Progenitor cell of endocrine pancreas (in vitro differentiated cells): ENCODE measurements around the gene NKAIN2. TPM values are rescaled to one million over a fixed set of nuclear protein-coding genes. Genes with fewer than 3 reads are reported as not detected.

Experiments
- DNase-seq: peaks from one replicate; pipeline ENCODE4 v3.0.0; 2021; ENCODE audit warnings: low spot score; ENCODE audit not compliant: unreplicated experiment
- H3K27ac Mint-ChIP-seq: 2 replicates; pipeline ENCODE4 v1.8.0; 2021; ENCODE audit warnings: mild to moderate bottlenecking, moderate library complexity, mixed read lengths
- H3K27me3 Mint-ChIP-seq: 2 replicates; pipeline ENCODE4 v1.8.0; 2021; ENCODE audit warnings: mixed read lengths
- H3K36me3 Mint-ChIP-seq: 2 replicates; pipeline ENCODE4 v1.8.0; 2022; ENCODE audit warnings: mixed read lengths; ENCODE audit not compliant: insufficient read depth
- H3K4me1 Mint-ChIP-seq: 2 replicates; pipeline ENCODE4 v1.8.0; 2021; ENCODE audit warnings: low read depth, mixed read lengths
- H3K4me3 Mint-ChIP-seq: 2 replicates; pipeline ENCODE4 v1.8.0; 2021; ENCODE audit warnings: low read depth, mild to moderate bottlenecking, moderate library complexity, mixed read lengths
- H3K9me3 Mint-ChIP-seq: 2 replicates; pipeline ENCODE4 v1.8.0; 2021; ENCODE audit warnings: low read depth, mixed read lengths
- total RNA-seq: library from RNA; stranded (reverse); gene quantifications from 2 replicates; pipeline ENCODE4 v1.2.1, GENCODE V29; 2021
- TF ChIP-seq, protein P1 (sequence below): fragments of 200-600 bp; sonication (generic); IDR thresholded peaks from one replicate; pipeline ENCODE4 v1.5.0; 2021; ENCODE audit warnings: antibody characterized with exemption, mild to moderate bottlenecking; ENCODE audit not compliant: unreplicated experiment

NKAIN2 gene
- total RNA-seq, 1 donor from 2014 or later = 2.5 TPM

DNA sequence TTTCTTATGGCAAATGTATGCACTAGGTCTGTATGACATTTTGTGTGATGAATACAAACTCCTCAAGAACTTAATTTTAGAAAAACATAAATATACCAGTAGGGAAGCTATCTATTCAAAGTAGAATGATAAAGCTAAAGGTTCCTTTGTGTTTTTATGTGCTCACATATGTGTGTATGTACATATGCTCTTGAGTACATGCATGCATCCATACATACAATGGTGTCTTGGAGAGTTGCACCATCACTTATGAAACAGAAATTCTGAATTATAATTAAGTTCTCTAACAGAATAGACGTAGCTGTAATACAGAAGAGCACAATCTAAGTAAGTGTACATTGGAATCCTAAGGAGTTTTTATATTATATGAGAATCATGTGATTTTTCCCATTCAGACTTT, 2.3 kb downstream of the NKAIN2 start:
- TF ChIP-seq, protein P1, sequence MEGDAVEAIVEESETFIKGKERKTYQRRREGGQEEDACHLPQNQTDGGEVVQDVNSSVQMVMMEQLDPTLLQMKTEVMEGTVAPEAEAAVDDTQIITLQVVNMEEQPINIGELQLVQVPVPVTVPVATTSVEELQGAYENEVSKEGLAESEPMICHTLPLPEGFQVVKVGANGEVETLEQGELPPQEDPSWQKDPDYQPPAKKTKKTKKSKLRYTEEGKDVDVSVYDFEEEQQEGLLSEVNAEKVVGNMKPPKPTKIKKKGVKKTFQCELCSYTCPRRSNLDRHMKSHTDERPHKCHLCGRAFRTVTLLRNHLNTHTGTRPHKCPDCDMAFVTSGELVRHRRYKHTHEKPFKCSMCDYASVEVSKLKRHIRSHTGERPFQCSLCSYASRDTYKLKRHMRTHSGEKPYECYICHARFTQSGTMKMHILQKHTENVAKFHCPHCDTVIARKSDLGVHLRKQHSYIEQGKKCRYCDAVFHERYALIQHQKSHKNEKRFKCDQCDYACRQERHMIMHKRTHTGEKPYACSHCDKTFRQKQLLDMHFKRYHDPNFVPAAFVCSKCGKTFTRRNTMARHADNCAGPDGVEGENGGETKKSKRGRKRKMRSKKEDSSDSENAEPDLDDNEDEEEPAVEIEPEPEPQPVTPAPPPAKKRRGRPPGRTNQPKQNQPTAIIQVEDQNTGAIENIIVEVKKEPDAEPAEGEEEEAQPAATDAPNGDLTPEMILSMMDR = no peak
- no peak overlapping the region for H3K4me3 Mint-ChIP-seq

DNA sequence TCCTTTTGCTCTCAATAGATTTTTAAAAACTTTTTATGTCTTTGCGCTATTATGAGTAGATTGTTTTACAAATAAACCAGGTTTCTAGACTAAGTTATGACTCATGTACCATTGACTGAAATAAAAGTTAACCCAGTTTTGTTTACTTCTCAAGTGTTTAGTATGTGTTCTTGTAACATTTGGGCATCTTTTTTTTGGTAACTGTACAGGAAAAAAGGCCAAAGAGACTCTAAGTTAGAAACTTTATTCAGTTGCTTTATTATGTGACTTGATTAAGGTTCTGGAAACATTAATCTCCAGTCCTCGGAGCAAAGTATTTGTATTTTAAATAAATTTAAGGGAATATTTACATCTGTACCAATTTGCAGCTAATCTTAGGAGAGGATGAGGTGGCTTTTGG, 2.9 kb downstream of the NKAIN2 start:
- TF ChIP-seq, protein P1 = no peak

More for the DNA sequence above, 2.3 kb downstream of the NKAIN2 start:
- no peak for DNase-seq
- Mint-ChIP-seq H3K4me1 (peaks cover 5% of the 10 kb centered on the region), H3K36me3 (no peaks in the 10 kb centered on the region), H3K27me3 (peaks cover 49% of the 10 kb centered on the region), H3K27ac (no peak overlapping the region), H3K9me3 (no peaks in the 10 kb centered on the region)

DNA sequence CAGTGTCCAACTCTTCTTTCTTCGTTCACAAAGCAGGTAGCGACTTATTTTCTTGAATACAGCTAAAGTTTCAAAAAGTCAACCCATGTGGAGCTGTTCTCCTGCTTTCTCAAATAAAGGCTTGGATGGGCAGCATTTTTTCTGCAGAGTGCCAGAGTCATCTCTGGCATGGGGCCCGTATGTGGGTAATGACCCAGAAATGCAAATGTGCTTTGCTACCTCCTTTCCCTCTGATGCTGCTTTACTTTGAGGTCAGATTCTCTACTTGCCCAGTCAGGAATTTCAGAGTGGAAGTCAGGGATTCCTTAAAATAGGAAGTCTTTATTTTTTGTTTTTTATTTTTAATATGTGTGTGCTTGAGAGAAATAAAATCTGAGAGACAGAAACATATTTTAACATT, 4.9 kb downstream of the NKAIN2 start:
- H3K27me3 Mint-ChIP-seq = peaks cover 41% of the 10 kb centered on the region

More for the DNA sequence above, 2.9 kb downstream of the NKAIN2 start:
- Mint-ChIP-seq H3K36me3 (no peaks in the 10 kb centered on the region), H3K27ac (no peak overlapping the region), H3K27me3 (peaks cover 46% of the 10 kb centered on the region), H3K4me1 (peaks cover 7% of the 10 kb centered on the region), H3K4me3 (no peak overlapping the region), H3K9me3 (no peaks in the 10 kb centered on the region)
- no peak for DNase-seq

DNA sequence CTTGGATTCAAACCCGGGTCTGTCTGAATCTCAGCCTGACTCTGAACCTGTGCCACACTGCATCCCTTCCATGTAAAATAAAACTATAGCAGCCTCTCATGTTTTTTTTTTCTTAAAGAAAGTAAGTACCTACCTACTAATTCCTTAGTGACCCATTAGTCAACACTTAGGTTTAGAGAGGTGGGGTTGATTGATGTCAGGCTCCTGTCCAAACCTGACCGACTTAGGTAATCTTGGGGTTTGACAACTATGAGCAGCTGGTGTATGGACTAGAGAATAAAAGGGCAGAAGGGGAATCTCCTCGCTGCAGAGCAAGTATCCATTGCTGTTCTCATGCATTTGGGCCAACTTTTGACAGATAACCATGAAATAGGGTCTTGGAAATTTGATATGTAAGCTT, 6.5 kb downstream of the NKAIN2 start:
- H3K4me3 Mint-ChIP-seq = no peak overlapping the region
- H3K4me1 Mint-ChIP-seq = peaks cover 6% of the 10 kb centered on the region
- H3K36me3 Mint-ChIP-seq = no peaks in the 10 kb centered on the region
- no peak for DNase-seq
- H3K9me3 Mint-ChIP-seq = no peaks in the 10 kb centered on the region
- TF ChIP-seq, protein P1 = no peak
- peaks cover 28% of the 10 kb centered on the region for H3K27me3 Mint-ChIP-seq
- H3K27ac Mint-ChIP-seq = no peak overlapping the region

More for the DNA sequence above, 4.9 kb downstream of the NKAIN2 start:
- no peak for DNase-seq
- Mint-ChIP-seq H3K36me3 (no peaks in the 10 kb centered on the region), H3K4me3 (no peak overlapping the region), H3K27ac (no peak overlapping the region), H3K9me3 (no peaks in the 10 kb centered on the region), H3K4me1 (peaks cover 9% of the 10 kb centered on the region)
- TF ChIP-seq, protein P1 = no peak

DNA sequence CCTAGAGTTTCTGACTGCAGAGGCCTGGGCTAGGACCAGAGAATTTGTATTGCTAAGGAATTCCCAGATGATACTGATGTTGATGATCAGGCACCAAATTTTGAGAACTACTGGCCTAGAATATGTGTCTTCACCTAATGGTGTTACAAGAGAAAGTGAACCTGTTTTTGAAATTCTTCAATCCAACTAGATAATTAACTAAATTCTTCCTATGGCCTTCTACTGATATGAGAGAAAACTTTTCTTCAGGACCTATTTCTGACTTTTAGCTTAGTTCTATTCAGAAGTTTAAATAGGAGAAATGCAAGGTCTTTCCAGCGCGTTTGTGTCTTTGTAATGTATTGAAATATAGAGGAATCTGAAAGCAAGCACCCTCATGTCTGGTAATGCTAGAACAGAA, 7.3 kb downstream of the NKAIN2 start:
- no peak for DNase-seq
- H3K4me1 Mint-ChIP-seq = peaks cover 5% of the 10 kb centered on the region
- no peaks in the 10 kb centered on the region for H3K36me3 Mint-ChIP-seq
- no peaks in the 10 kb centered on the region for H3K9me3 Mint-ChIP-seq
- TF ChIP-seq, protein P1 = no peak
- H3K27ac Mint-ChIP-seq = no peak overlapping the region
- H3K4me3 Mint-ChIP-seq = no peak overlapping the region
- H3K27me3 Mint-ChIP-seq = peaks cover 22% of the 10 kb centered on the region
